Measurements from ENCODE around the gene IGSF23. TPM values are rescaled to one million over a fixed set of nuclear protein-coding genes. Genes with fewer than 3 reads are reported as not detected.
A peak's percentile ranks its signal among the peaks of the same experiment; 100 is the strongest.

The IGSF23 gene
- total and polyA plus RNA-seq, 12 donors = 0.86 TPM; not detected in 11

DNA sequence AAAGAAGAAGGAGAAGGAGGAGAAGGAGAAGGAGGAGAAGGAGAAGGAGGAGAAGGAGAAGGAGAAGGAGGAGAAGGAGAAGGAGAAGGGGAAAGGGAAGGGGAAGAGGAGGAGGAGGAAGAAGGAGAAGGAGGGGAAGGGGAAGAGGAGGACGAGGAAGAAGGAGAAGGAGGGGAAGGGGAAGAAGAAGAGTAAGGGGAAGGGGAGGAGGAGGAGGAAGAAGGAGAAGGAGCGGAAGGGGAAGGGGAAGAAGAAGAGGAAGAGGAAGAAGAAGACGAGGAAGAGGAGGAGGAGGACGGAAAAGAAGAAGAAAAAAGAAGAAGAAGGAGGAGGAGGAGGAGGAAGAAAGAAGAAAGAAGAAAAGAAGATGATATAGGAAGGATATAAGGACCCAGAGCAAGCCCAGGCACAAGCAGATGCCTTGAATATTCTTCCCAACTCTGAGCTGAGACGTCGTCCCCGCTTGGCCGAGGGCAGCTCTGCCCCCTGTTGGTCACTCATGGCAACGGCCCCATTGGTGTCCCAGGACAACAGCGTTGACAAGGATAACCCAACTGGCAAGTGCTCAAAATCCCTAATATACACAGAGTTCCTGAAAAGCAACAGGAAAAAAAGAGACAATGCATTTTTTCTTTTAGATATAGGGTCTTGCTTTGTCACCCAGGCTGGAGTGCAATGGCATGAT, 30.6 kb upstream of the IGSF23 start:
- H3K36me3 ChIP-seq = no peaks in the 10 kb centered on the region
- TF ChIP-seq, protein P1, sequence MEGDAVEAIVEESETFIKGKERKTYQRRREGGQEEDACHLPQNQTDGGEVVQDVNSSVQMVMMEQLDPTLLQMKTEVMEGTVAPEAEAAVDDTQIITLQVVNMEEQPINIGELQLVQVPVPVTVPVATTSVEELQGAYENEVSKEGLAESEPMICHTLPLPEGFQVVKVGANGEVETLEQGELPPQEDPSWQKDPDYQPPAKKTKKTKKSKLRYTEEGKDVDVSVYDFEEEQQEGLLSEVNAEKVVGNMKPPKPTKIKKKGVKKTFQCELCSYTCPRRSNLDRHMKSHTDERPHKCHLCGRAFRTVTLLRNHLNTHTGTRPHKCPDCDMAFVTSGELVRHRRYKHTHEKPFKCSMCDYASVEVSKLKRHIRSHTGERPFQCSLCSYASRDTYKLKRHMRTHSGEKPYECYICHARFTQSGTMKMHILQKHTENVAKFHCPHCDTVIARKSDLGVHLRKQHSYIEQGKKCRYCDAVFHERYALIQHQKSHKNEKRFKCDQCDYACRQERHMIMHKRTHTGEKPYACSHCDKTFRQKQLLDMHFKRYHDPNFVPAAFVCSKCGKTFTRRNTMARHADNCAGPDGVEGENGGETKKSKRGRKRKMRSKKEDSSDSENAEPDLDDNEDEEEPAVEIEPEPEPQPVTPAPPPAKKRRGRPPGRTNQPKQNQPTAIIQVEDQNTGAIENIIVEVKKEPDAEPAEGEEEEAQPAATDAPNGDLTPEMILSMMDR (IDR thresholded peaks at IDR 0.05) = peak; percentile 17 to 64 (median 55)
- peaks cover 0 to 3% (median 0%) of the 10 kb centered on the region in 7 donors for H3K27me3 ChIP-seq
- H3K4me1 ChIP-seq = peaks cover 0 to 6% (median 0%) of the 10 kb centered on the region in 9 donors
- peak in 1 of 2 donors; percentile 31 for DNase-seq
- ATAC-seq = peak in 1 of 8 donors; percentile 37
- H3K9me3 ChIP-seq = peaks cover 0 to 2% (median 0%) of the 10 kb centered on the region in 11 donors
- no peak overlapping the region for H3K27ac ChIP-seq
- no peak overlapping the region for H3K4me3 ChIP-seq
- 24% methylated on average over 10 of the region's 10 CpGs for WGBS, 2 donors
- intact Hi-C loops (cut with DNase I) = loop anchor here in 1 of 10 donors (5.0 kb wide), 1 partner anchor 70 kb away; no protein-coding TSS in a partner anchor

DNA sequence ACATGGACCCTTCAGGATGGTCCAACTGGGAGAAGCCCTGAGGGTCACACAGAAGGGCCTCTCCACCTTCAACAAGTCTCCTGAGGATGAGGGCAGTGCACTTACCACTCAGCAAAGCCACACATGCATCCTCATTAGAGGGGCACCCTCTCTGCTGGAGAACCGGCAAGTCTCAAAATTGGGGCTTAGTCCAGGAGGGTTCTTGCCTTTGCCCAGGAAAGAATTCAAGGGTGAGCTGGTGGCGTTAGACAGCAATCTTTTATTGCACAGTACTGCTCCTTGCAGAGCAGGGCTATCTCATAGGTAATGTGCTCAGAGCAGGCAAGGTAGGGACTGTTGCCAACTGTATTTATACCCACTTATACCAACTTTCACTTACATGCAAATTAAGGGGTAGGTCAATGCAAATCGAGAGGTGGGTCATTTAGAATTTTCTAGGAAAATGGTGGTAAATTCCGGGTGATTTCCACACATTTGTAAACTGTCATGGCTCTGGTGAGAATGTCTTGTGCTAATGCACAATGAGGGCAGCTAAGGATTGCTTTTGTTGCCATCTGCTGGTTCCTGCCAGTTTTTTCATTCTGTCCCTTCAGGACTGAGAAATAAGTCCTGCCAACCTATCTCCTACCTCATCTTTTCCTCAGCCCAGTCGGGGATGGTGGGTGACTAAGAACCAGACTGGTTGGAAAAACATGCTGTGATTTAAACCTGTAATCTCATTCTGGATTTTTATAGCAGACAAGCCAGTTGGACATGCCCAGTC, 27.8 kb upstream of the IGSF23 start:
- ATAC-seq (no peak), DNase-seq (no peak)
- TF ChIP-seq, protein P1 (IDR thresholded peaks at IDR 0.05) = no peak
- 81 to 88% methylated on average over 5 of the region's 5 CpGs for WGBS, 2 donors
- H3K27me3 ChIP-seq = peaks cover 0 to 3% (median 0%) of the 10 kb centered on the region in 7 donors
- intact Hi-C loops (cut with DNase I) = loop anchor here in 1 of 10 donors (5.0 kb wide), 1 partner anchor 72 kb away; no protein-coding TSS in a partner anchor
- H3K4me3 ChIP-seq = no peak overlapping the region
- no peaks in the 10 kb centered on the region for H3K36me3 ChIP-seq
- H3K27ac ChIP-seq = no peak overlapping the region
- H3K9me3 ChIP-seq = peaks cover 0 to 5% (median 0%) of the 10 kb centered on the region in 11 donors
- H3K4me1 ChIP-seq = peaks cover 0 to 19% (median 3%) of the 10 kb centered on the region in 9 donors

GRCh38 chr19:44587963-44588770, 25.2 kb upstream of the IGSF23 start:
- Histone ChIP-seq H3K4me3 (no peak overlapping the region), H3K9me3 (peaks cover 0 to 5% (median 0%) of the 10 kb centered on the region in 11 donors), H3K27me3 (no peaks in the 10 kb centered on the region), H3K36me3 (no peaks in the 10 kb centered on the region), H3K4me1 (peaks cover 0 to 30% (median 4%) of the 10 kb centered on the region in 9 donors), H3K27ac (peak overlapping the region in 6 of 10 donors; percentile 9 to 59 (median 30))
- TF ChIP-seq, protein P1 (IDR thresholded peaks at IDR 0.05) = peak in 5 of 9 donors; percentile 13 to 45 (median 32)
- intact Hi-C loops (cut with DNase I) = loop anchor here in 1 of 10 donors (5.0 kb wide), 1 partner anchor 69 kb away; no protein-coding TSS in a partner anchor
- DNase-seq (no peak), ATAC-seq (peak in 3 of 8 donors; percentile 31 to 55 (median 32))
- WGBS, 2 donors = 90 to 95% methylated on average over 2 of the region's 2 CpGs
